NAMALWA (cell line): ENCODE results near the gene PRRC2B.
"Not testable (repeated sequence)": the region's sequence is repeated elsewhere in the genome, so short reads cannot be mapped to it uniquely, and the experiment has no call there.

Source experiments
- DNase-seq: peaks from one replicate; pipeline ENCODE4 v3.0.0-alpha.2; 2015; ENCODE audit warnings: low spot score

The PRRC2B gene

GRCh38 chr9:131386281-131386680 is 7.6 kb upstream of the PRRC2B start:
- DNase-seq, result no peak

GRCh38 chr9:131387394-131387793 is 6.5 kb upstream of the PRRC2B start:
- no peak for DNase-seq

GRCh38 chr9:131391020-131391419 is 2.9 kb upstream of the PRRC2B start:
- DNase-seq, result no peak

GRCh38 chr9:131391504-131391903 is 2.4 kb upstream of the PRRC2B start:
- DNase-seq, result no peak

GRCh38 chr9:131394464-131395156 is 724 bp downstream of the PRRC2B start:
- DNase-seq, result peak; percentile 64

GRCh38 chr9:131395157-131396098 is 1.5 kb downstream of the PRRC2B start:
- DNase-seq, result peak; percentile 82

- DNase-seq, result not testable (repeated sequence)
These were observed 2.2 kb downstream of the PRRC2B start for GRCh38 chr9:131396099-131396479.

- DNase-seq, result no peak
These were observed 2.7 kb downstream of the PRRC2B start for GRCh38 chr9:131396626-131397025.

GRCh38 chr9:131397100-131397790 is 3.4 kb downstream of the PRRC2B start:
- no peak for DNase-seq

- DNase-seq, result no peak
These were observed 4.3 kb downstream of the PRRC2B start for GRCh38 chr9:131398204-131398603.

GRCh38 chr9:131399972-131400371 is 6.1 kb downstream of the PRRC2B start:
- no peak for DNase-seq

GRCh38 chr9:131400627-131401026 is 6.7 kb downstream of the PRRC2B start:
- no peak for DNase-seq

GRCh38 chr9:131402073-131402472 is 8.2 kb downstream of the PRRC2B start:
- DNase-seq, result peak; percentile 26

GRCh38 chr9:131402738-131403492 is 9.0 kb downstream of the PRRC2B start:
- peak; percentile 67 for DNase-seq

- DNase-seq, result no peak
These were observed 9.5 kb downstream of the PRRC2B start for GRCh38 chr9:131403493-131403773.

- no peak for DNase-seq
These were observed 10.7 kb downstream of the PRRC2B start for GRCh38 chr9:131404581-131404980.

GRCh38 chr9:131404987-131405386 is 11.1 kb downstream of the PRRC2B start:
- DNase-seq, result no peak

- no peak for DNase-seq
These were observed 11.5 kb downstream of the PRRC2B start for GRCh38 chr9:131405428-131405827.

- no peak for DNase-seq
These were observed 12.1 kb downstream of the PRRC2B start for GRCh38 chr9:131405858-131406537.

- no peak for DNase-seq
These were observed 12.9 kb downstream of the PRRC2B start for GRCh38 chr9:131406563-131407436.
